Fibroblast of mammary gland (primary cell): ENCODE data around the gene RFPL3.
"Not testable (repeated sequence)": the region's sequence is repeated elsewhere in the genome, so short reads cannot be mapped to it uniquely, and the experiment has no call there.

Experiments
- DNase-seq: peaks from one replicate; pipeline ENCODE4 v3.0.0-alpha.2; 2010; ENCODE audit warnings: low read depth
- H3K4me3 ChIP-seq: 2 replicates; pipeline ENCODE4 v1.5.1; 2011; ENCODE audit warnings: low read depth, mild to moderate bottlenecking, low read length, moderate library complexity; ENCODE audit not compliant: control insufficient read depth
- TF ChIP-seq, protein P1 (sequence below): conservative IDR thresholded peaks from 2 replicates; pipeline ENCODE4 v1.5.1; 2011; ENCODE audit warnings: low read depth, low read length, inconsistent platforms; ENCODE audit not compliant: control insufficient read depth, insufficient read depth

RFPL3 gene

GRCh38 chr22:32339190-32340012 is 18.3 kb upstream of the RFPL3 start:
- TF ChIP-seq, protein P1, sequence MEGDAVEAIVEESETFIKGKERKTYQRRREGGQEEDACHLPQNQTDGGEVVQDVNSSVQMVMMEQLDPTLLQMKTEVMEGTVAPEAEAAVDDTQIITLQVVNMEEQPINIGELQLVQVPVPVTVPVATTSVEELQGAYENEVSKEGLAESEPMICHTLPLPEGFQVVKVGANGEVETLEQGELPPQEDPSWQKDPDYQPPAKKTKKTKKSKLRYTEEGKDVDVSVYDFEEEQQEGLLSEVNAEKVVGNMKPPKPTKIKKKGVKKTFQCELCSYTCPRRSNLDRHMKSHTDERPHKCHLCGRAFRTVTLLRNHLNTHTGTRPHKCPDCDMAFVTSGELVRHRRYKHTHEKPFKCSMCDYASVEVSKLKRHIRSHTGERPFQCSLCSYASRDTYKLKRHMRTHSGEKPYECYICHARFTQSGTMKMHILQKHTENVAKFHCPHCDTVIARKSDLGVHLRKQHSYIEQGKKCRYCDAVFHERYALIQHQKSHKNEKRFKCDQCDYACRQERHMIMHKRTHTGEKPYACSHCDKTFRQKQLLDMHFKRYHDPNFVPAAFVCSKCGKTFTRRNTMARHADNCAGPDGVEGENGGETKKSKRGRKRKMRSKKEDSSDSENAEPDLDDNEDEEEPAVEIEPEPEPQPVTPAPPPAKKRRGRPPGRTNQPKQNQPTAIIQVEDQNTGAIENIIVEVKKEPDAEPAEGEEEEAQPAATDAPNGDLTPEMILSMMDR = no peak
- no peak overlapping the region for H3K4me3 ChIP-seq
- DNase-seq = no peak

GRCh38 chr22:32340411-32340810 is 17.3 kb upstream of the RFPL3 start:
- DNase-seq = no peak
- H3K4me3 ChIP-seq = no peak overlapping the region
- TF ChIP-seq, protein P1 = no peak

- no peak overlapping the region for H3K4me3 ChIP-seq
- TF ChIP-seq, protein P1 = no peak
- no peak for DNase-seq
Observed at GRCh38 chr22:32341122-32341740, 16.4 kb upstream of the RFPL3 start.

DNA sequence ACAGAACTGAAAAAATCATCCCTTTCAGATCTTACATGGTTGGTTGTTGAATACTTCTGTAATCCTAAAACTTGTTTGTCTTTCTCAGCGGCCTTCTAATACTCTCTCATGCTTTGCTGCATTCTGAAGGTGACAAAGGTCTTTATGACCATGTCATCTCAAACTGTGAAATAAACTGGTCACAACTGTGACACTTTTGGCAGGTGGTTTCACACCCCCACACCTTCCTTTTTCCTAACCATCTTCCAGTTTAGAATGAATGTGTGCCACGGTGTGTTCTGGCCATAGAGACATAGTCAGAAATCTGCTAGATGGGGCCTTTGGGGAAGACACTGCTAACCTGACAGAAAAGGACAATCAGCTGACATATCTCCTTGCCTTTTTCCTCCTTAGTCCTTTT is 14.7 kb upstream of the RFPL3 start:
- TF ChIP-seq, protein P1 = no peak
- DNase-seq = no peak
- H3K4me3 ChIP-seq = no peak overlapping the region

- no peak for DNase-seq
- TF ChIP-seq, protein P1 = no peak
- H3K4me3 ChIP-seq = no peak overlapping the region
Observed at GRCh38 chr22:32343941-32344340, 13.7 kb upstream of the RFPL3 start.

DNA sequence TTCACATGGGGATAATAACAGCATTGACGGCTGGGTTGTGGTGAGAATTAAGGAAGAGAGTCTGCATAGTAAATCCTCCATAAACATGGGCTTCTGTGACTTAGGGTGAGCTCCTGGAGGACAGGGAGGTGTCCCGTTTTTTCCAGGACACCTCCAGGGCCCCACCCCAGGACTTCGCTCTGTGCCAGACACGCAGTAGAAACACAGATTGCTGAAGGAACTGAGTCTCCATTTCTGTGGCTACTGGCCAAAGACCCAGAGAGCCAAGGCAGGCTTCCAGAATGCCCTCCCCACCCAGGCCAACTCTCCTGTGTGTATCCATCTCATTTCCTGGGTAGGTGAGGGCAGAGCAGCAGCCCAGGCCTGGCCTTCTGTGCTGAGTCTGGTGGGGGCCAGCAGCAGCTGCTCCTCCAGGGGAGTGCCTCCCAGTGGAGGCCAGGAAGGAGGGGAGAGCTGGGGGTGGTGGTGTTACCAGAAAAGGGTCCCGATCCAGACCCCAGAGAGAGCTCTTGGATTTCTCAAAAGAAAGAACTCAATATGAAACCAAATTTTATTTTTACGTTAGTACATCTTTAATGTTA is 9.5 kb upstream of the RFPL3 start:
- TF ChIP-seq, protein P1 = no peak
- no peak for DNase-seq
- no peak overlapping the region for H3K4me3 ChIP-seq

DNA sequence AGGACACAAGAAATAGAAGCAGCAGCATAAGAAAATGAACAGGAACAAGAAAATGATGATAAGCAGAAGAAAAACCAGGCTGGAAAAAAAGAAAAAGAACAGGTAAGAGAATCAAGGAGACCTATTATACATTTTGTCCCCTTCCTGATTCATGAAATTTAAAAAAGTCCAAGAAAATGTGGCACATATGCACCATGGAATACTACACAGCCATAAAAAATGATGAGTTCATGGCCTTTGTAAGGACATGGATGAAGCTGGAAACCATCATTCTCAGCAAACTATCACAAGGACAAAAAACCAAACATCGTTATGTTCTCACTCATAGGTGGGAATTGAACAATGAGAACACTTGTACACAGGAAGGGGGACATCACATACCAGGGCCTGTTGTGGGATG is 5.8 kb upstream of the RFPL3 start:
- H3K4me3 ChIP-seq = not testable (repeated sequence)

More for the DNA sequence above, 5.8 kb upstream of the RFPL3 start:
- not testable (repeated sequence) for DNase-seq
